Fibroblast of skin of right biceps (primary cell): ENCODE measurements around the gene SPACDR.

Experiments
- DNase-seq: peaks from one replicate; pipeline ENCODE4 v3.0.0-alpha.2; 2013

Gene SPACDR

DNA sequence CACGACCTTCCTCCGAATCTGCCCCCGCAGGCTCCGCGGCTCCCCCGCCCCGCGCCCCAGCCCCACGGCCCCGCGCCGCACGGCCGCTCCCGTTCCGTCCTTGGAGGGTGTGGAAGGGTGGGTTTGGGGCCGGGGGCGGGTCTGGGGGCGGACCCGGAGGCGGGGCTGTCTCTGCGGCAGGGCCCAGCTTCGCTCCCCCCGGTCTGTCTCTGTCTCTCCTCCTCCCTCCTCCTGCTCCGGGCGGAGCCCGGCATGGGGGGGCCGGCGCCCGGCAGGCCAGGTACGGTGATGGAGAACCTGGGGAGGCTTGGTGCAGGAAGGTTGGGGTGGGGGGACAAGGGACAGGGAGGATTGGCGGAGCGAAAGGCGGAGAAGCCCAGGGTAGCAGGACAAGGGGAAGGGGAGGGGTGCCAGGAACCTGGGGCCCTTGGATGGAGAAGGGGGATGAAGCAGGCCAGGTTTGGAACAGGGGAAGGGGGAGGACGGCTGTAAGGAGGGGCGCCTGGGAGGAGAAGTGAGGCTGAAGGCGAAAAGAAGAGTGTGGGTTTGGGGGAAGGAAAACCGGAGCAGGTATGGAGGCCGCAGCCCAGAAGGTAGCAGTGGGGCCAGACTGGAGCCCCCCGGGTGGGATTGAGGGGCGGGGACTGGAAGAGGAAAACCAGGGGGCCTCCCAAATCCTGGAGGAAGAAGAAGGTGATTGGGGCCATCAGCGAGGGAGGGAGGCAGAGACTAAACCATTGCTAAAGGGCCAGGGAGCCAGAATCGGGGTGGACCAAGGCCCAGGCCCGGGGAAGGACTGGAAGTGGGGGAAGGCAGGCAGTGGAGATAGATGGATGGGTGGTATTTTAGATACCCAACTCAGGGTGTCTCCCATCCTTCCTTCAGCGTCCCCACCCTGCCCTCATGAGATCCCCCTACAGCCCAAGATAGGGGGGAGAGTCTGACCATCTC lies 19.9 kb upstream of the SPACDR start, which contains the start of gene NYAP1:
NYAP1 (plus strand) TSS at position 206 of the 951 bp plus-strand sequence. CDS start 1,385 bp downstream, outside the sequence.
- DNase-seq: peak; percentile 67

DNA sequence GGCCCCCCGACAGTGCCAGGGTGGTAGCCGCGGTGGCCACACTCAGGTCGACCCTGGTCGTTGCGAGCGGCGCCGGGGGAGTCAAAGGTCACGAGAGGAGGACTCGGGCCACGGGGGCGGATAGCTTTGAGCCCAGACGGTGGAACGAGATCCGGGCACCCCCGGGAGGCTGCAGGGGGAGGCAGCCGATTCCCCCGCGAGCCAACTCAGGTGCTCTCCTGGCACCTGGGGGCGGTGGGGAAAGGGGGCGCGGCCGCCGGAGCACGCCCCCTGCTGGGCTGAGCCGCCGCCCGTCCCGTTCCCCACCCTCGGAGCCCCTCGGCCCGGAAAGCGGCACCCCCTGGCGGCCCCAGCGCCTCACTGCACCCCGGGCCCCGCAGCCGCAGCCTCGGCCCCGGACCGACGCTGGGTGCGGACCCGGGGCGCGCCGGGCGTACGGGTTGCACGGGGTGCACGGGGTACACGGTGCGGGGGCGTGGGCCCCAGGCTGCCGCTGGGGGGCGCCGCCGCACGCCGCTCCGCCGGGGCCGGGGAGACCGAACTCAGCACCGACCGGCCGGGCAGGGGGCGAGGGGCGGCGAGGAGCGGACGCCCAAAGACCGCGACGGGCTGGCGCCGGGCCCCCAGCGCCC lies 19.1 kb upstream of the SPACDR start:
- DNase-seq: peak; percentile 59

DNA sequence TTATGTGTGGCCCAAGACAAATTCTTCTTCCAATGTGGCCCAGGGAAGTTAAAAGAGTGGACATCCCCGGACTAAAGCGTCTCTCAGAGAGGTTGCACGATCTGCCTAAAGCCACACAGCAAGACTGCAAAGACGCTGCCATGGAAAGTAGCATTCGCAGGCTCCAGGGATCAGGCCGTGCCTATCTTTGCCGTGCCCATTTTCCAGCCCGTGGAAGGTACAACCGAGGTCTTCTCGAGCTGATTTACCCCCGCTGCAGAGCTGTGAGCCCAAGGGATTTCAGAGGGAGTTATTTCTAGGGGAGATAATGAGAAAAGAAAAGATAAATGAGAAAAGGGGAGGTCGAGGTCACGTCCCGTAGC lies 18.6 kb upstream of the SPACDR start:
- DNase-seq: no peak

DNA sequence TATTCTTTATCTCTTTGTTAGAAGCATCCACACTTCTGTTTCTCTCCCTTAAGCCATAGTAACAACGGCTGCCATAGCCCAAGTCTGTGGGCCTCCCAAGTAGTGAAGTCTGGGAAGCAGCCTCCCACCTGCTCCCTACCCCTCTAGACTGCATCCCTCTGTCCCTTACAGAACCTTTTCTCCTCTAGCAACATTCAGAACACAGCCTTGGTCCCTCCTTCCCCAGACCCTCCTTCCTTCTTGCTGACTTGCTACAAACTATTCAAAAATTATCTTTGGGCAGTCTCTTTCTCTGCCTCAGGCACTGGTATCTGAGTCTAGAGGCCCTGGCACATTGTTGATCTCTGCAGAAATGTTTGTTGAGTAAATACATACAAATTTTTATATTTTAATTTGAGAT lies 17.4 kb upstream of the SPACDR start:
- DNase-seq: no peak

DNA sequence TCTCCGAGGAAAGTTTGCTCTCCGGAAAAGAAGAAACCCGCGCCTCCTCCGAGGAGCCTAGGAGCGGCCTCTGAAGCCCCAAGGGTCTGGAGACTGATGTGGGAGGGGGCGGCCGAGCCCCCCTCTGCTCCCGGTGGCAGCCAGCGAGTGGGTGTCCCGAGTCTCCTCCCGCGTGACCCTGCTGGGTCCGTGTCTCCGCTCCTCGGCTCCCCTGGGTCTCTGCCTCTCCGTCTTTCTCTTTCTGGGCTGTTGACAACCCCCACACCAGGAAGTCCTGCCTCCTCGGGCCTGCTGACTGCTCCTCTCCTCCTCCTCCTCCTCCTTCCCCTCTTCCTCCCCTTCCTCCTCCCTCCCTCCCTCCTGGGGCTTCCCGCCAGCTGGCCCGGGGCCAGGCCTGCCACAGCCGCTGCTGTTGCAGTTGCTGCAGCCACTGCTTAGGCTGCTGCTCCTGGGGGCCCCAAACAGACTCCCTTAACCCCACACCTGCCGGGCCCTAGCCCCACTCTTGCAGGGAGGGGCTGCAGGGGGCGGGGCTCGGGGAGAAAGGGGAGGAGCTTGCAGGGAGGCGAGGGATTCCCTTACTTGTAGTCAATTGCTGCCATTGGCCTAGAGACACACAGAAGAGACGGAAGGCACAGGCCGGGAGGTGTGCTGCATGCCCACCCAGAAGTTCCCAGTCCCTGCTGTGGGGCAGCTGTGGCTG lies 15.0 kb upstream of the SPACDR start, which contains the start of gene TSC22D4:
TSC22D4 (minus strand) TSS at position 257 of the 703 bp plus-strand sequence. CDS start 1,176 bp downstream, outside the sequence.
- peak; percentile 94 for DNase-seq

DNA sequence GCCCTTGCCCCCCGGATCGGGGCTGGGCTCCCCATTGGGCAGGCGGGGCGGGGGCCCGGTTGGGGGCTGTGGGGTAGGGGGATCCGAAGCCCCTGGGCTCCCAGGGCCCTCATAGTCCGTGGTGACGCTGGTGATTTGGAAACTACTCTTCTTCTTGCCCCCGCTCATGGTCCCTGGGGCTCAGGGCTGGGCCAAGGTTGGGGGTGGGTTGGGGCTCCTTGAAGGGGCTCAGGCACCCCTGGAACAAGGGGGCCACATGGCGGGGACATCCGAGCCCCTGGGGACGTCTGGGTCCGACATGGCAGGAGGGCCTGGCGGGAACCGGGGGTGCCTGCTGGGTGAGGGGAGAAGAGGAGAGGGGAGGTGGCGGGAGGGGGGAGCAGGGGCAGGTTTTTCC lies 13.8 kb upstream of the SPACDR start:
- no peak for DNase-seq

DNA sequence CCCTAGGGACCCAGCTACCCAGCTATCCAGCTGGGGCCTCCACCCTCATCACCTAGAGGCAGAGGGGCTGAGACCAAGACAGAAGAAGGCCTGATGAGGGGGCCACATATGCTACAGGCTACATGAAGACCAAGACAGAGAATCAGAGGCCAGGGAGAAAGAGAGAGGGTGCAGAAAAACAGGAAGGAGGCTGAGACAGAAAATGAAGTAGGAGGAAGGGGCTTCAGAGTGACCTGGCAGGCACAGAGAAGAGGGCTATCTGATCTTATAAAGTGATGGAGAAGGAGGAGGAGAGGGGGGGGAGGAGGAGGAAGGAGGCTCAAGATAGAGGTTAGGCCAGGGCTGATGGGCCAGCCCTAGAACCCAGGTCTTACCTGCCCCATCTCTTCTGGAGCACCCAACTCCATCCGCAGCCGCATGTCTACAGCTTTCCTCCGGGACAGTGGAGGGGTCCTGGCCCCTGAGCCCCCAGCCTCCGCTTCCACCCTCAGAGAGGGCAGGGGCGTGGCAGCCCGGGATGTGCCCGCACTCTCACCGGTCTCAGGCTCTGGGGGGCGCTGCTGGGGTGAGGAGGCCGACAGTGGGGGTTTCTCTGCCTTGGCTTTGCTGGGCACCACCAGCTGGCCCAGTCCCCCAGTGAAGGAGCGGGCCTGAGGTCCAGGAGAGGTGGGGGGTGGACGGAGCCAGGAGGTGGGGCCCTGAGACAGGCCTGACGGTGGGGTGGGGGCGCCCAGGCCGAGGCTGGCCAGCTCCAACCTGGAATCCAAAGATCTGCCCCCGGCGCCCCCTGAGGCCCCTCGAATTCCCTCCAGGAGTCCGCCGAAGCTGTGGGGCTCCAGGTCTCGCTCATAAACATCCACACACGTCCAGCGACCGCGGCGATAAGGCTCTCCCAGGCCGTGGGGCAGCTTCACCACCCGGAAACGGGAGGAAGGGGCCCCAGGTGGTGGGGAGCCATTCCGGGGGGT lies 13.1 kb upstream of the SPACDR start:
- no peak for DNase-seq

DNA sequence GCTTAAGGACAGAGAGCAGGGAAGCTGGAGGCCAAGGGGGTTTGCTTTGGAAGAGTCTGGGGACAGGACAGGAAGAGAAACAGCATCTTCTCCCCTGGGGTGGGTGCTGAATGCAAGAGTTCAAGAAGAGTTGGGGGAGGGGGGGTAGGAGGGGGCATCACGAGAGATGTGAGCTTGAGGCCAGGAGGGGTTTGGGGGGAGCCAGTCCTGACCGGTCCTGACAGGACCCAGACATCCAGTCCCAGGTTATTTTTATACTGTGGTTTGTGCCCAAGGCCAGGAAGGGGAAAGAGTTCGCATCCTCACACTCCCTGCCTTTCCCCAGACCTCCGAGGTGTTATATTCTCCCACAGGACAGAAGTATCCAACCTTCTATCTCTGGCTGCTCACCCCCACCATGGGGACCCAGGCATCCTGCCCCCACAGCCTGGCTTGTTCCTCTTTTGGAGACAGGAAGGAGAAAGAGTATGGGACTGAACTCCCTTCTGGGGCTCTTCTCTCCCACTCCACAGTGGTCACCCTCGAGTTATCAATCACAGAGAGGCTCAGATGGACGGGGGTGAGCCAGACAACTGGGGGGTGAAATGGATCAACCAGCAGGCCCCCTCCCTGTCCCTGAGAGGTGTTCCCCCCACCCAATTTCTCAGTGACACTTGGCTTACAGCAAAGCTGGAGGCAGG lies 12.2 kb upstream of the SPACDR start:
- no peak for DNase-seq

DNA sequence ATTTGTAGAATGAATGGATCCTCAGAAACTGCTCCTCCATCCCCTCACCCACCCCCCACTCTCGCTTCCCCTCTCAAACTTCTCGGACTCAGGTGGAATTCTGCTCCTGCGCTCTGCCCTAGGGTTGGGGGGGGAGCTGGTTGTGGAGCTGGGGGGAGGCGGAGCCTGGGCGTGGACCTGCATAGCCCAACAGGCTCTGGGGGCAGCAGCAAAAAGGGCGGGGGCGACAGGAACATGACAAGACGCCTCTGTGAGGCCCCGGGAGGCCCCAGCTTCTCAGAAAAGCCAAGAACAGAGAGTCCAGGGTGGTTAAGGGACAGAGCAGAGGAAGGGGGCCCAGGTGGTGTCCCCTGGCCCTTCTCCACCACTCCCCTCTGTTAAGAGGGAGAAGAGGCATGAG lies 11.5 kb upstream of the SPACDR start:
- no peak for DNase-seq

DNA sequence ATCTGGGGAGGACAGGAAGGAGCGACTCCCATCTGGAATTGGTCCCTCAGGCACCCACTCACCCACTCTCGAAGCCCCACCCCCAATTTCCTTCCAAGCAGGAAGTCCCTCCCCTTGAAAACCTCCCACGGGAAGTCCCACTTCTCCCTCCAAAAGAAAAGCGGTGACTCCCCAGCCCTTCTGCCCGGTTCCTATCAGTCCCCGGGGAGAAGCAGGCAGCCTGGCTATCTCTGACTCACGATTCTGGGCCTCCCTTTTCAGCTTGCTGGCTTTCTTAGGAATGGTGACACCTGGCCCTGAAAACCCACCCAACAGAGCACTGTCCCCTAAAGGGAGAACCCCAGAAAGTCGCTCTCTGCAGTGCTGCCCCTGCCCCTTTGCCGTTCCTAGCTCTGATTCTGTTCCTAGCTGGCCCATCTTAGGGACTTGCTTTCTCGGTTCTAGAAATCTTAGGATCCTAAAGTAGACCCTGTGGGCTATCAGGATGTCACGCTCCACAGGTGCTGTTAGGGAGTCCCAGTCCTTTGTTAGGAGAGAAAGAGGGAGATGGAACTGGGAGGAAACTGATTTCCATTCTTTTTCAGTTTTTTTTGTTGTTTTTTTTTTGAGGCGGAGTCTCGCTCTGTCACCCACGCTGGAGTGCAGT lies 8.9 kb upstream of the SPACDR start:
- peak; percentile 71 for DNase-seq

DNA sequence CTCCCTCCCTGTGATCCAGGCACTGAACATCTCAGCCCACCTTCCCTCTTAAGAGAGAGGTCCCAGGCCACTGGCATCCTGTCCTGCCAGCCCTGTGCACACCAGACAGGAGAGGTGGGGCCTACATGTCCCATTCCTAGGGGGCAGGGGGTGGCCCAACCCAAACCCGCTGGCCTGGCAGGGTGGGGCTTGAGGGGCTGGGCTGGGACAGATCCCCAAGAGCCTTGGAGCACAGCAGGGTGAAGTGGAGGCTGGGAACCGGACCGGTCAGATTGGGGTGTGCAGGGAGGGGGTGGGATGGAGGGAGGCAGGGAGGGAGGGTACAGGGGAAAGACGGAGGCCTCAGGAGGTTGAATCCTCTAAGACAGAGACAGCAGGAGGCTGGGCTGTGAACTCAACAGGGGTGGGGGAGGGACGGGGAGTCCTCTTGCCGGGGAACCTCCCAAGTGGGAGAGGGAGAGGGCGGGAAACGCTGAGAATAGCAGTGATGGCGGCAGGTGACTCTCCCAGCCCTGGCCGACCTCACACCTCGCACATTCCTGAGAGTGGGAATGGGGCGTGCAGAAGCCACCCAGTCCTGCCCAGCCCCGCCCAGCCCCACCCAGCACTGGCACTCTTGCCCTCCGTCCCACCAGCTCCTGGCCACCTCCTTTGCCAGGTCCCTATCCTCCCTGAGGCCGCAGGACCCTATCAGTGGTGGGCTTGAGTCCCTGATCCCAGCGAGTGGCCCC lies 8.2 kb upstream of the SPACDR start:
- no peak for DNase-seq

DNA sequence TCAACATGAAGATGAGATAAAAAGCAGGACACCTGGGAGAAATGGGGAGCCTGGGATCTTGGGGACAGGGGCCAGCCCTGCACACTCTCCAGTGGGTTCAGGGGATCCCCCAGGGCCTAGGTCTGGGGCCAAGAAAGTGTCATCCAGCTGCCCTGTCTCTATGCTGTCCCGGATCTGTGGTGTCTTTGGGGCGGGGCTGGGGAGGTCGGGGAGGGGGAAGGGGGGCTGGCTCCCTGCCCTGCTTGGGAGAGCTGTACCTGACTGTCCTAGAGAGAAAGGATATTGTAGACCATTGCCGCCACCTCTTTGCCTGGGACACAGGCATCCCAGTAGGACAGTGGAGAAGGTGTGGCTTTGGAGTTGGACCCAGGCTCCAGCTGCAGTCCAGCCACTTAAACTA lies 7.0 kb upstream of the SPACDR start:
- DNase-seq: no peak

DNA sequence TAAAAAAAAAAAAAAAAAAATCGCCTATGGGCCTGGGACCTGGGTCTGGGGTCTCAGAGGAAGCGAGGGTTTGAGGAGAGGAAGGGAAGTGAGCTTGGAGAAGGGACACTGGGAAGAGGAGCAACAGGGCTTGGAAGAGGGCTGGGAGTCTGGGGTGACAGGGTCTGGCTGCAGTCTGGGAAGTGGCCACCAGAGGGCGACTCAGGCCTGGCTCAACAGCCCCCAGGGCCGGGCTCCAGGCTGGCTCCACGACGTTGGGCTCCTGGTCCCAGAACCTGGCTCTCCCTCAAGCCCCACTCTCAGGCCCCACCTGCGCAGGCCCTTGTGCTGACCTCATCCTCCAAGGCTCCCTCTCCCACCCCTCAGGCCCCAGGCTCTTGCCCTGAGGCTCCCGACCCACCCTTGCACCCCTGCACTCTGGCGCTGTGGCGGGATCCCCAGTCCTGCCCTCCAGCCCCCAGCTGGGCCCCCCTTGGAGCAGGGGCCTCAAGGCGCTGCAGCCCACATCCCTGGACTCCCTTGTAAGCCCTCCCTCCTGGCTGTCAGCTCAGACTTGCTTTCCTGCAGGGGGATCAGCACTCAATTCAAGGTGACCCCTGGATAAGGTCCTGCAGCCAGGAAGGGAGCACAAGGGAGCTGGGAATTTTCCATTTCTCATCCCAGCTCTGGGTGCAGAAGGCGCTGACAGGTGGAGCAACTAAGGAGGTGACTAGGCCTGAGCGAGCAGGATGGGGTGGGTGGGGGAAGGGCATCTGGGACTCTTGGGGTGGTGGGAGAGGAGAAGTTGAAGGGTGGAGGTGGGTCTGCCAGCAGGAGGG lies 5.4 kb upstream of the SPACDR start:
- DNase-seq: peak; percentile 62

DNA sequence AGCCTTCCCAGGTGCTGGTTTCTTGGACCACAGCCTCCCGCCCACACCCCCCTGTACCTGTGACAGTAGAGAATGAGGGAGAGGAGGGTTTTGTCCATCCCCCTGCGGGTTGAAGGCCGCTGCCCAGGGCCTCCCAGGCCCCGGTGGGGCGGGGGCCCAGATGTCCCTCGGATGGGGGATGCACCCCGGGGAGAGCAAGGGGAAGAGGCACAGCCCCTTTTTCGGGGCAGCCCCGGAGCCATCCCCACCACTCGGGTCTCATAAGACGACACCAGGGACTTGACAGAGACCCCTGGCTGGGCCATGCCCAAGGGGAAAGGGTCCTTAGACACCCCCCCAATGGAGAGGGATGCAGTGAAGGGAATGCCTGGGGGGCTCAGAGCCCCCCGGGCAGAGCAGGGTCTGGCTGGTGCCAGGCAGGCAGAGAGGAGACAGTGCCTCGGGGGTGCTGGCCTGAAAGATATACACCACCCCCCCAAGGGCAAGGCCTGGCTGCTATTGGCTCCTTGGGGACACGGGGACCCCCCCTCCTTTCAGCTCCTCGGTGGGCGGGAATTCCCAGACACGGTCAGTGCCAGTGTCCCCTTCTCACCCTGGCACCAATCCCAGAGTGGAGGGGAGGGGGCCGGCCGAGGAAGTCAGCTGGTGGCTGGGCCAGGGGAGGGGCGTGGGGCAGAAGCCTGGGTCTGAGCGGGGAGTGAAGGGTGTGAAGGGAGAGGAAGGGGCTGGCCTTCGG lies 3.7 kb upstream of the SPACDR start:
- no peak for DNase-seq

DNA sequence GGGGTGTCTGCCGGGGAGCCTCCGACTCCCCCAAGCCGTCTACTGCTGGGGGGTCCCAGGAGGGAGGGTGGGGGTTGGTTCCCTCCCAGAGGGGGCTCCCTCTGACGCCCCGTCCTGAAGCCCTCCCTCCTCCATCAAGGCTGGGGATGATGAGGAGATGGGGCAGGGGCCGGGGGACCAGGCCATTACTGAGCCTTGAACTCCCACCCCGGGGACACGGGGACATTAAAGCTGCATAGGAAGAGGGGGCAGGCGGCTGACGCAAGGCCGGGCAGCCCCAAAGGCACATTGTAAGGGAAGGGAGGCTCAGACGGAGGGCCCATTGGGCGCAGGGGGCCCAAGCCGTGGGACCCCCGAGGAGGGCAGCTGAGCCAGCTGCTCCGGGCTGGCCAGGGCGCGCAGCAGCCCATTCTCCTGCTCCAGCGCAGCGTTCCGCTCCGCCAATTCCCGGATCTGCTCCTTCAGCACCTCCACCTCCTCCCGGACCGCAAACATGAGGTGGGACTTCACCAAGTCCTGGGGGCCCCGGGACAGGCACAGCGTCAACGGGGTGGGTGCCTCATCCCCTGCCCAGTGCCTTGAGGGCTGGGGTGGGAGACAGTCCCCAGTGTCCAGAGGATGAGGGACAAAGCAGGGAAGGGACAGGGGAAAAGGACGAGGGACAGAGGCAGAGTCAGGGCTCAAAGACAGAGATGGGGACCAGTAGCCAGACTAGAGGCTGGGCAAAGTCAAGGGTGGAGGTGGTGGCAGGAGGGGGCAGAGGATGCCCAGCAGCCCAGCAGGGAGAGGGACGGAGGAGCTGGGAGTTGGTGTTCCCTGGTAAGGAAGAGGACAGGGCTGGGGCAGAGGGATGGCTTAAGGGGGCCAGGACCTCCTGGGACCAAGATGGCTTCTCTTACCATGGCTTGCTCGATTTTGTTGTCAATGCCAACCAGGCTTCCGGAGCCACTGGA lies 2.9 kb upstream of the SPACDR start:
- no peak for DNase-seq

DNA sequence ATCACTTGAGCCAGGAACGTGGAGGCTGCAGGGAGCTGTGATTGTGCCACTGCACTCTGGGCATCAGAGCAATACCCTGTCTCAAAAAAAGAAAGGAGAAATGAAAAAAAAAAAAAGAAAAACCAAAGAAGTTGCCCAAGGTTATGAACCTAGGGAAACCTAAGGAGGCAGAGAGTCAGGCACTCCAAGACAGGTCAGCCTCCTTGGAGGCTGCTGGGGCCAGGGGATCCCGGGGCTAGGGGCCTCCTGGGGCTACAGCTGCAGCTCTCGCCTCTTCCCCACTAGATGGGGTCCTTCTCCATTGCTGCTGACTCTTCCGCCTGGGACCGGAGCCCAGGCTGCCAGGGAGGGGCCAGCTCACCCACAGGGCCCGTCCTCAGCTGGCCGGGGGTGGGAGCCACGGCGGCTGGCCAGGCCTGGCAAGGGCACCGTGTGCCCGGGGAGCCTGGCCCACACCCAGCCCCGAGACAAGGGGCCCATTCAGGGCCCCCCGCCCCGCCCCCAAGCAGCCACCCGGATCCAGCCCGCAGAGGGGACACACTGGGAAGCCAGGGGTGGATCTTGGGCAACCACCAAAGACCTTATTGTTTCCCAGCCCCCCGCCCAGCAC lies 1.7 kb upstream of the SPACDR start:
- peak; percentile 73 for DNase-seq

DNA sequence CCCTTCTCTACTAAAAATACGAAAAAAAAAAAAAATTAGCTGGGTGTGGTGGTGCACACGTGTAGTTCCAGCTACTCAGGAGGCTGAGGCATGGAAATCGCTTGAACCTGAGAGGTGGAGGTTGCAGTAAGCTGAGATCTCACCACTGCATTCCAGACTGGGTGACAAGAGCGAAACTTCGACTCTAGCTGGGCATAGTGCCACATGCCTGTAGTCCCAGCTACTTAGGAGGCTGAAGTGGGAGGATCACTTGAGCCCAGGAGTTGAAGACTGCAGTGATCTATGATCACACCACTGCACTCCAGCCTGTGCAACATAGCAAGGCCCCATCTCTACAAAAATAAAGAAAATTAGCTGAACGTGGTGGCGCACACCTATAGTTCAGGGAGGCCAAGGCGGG lies 1.2 kb upstream of the SPACDR start:
- DNase-seq: peak; percentile 31
